Skeletal muscle cell (primary cell): ENCODE data around the gene IRX3.

Source experiments
- DNase-seq: peaks from one replicate; pipeline ENCODE4 v3.0.0-alpha.2; 2010; ENCODE audit warnings: low read depth
- H3K4me3 ChIP-seq: 2 replicates; pipeline ENCODE4 v1.5.1; 2011; ENCODE audit warnings: low read depth, mild to moderate bottlenecking, control low read depth, low read length, moderate library complexity

Gene IRX3

DNA sequence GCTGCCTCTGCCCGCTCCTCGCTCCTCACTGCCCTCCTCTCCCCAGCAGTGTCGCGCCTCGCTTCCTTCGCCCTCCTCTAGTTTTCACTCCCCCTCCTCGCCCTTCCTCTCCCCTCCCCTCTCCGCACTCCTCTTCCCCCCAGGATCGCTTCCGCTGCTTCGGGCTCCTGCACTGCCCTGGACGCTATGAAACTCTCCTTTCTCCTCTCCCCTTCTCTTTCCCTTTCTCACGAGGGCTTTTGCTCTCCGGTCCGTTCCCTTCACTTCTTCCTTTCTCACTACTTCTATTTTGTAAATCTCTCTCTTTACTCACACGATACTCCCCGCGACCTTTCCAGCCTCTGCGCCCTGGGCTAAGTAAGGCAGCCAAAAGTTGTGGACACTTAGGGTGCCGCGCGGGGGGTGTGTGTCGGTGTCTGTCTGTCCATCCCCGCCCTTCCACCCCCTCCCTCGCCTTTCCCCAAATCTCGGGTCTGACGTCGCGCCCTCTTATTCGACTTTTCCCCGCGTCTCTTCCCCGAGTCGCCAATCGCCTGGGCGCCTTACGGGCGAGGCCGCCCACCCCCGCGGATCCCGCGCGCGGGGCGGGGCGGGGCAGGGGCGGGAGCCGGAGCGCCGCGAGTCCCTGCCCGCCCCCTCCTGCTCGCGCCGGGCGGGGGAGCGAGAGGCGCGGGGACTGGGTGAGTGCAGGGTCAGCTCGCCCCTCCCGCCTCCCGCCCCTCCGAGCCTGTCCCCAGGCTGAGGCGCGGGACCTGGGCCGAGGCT is at the start of gene IRX3:
Gene IRX3 (minus strand): TSS at position 422 of the 765 bp plus-strand sequence. CDS start 737 bp downstream, outside the sequence.
- DNase-seq, result peak; percentile 75
- peak within 1 kb of the TSS; percentile 73 for H3K4me3 ChIP-seq

DNA sequence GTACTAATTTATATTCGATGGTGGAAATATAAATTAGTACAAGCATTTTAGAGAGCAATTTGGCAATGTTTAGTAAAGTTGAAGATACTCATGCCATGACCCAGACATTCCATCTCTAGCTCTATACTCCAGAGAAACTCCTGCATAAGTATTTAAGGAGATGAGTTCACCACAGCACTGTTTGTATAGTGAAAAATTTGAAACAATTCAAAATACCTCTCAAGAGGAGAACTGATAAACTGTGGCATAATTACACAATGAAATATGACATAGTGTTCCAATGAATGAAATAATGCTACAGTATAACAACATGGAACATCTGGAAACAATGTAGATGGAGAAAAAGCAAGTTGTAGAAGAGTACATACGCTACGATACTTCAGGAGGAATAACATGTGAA is 48.6 kb upstream of the IRX3 start:
- no peak for DNase-seq
- H3K4me3 ChIP-seq, result no peak overlapping the region

DNA sequence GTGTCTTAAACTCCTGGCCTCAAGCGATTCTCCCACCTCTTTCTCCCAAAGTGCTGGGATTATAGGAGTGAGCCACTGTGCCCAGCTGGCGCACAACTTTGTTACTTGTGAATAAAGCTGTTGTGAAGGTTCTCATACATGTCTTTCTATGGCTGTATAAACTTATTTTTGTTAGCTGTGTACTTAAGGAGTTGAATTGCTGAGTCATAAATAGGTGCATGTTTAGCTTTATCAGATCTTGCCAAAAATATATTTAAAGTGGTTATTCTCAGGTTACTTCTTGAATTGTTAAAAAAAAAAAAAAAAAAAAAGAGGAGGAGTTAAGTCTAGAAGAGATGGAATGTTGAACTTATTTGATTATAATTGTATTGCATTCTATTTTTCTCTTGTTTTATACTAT is 47.6 kb upstream of the IRX3 start:
- DNase-seq, result no peak
- no peak overlapping the region for H3K4me3 ChIP-seq

DNA sequence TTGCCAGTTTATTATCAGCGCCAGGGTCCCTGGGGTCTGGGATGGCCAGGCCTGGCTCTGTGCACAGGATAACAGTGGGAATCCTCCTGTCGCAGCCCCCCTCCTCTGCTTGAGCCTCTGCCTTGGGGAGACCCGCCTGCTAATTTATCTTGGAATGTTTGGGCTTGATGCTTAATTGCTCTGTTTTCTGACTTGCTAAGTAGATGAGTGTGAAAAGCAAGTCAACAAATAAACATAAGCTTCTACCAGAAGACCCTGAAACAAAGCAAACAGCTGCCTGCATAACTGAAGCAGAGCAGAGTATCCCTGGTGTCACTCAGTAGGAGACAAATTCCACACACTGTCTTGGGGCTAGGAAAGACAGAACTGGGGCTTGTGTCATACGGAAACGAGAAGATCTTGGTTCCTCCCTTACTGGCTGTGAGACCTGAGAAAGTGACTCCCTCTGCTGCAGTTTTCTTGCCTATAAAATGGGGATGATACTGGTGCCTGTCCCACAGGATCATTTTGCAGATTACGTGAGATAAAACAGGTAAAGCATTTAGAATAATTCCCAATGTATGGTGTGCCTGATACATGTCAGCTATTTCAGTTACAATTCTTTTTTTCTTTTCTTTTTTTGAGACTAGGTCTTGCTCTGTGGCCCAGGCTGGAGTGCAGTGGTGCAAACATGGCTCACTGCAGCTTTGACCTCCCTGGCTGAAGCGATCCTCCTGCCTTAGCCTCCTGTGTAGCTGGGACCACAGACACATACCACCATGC is 44.8 kb upstream of the IRX3 start:
- H3K4me3 ChIP-seq, result no peak overlapping the region
- DNase-seq, result no peak

DNA sequence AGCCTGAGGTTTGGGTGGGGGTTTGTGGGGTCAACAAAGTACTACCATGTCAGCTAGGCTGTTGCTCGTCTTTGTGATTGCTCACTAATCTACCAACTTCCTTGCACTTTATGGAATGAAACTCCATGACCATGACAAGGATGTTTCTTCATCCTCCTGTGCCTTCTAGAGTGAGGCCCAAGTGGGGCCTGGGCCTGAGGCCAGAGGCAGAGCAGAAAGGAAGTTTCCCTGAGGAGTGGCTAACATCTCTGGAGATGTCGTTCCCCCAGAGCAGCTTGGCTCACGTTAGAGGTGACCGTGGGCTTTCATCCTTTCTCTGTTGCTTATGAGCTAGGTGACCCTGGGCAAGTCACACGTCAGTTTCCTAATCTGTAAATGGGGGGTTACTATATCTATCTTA is 41.0 kb upstream of the IRX3 start:
- no peak overlapping the region for H3K4me3 ChIP-seq
- no peak for DNase-seq

DNA sequence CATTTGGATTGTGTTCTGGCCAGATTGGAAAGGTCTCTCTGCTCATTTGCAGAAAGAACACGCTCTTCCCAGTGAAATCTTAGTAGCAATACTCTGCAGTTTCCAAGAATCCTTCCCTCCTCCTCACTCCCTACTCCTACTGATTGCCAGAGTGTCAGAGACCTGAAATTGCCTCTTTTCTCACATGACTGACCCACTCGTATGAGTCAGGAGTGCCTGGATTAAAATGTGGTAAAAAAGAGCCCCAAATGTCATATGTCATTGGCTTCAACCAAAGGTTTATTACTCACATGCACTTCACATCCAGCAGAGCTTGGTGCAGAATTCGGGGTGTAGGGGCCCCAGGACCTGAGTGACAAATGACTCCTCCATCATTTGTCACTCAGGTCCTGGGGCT is 39.7 kb upstream of the IRX3 start:
- DNase-seq, result no peak
- H3K4me3 ChIP-seq, result no peak overlapping the region

DNA sequence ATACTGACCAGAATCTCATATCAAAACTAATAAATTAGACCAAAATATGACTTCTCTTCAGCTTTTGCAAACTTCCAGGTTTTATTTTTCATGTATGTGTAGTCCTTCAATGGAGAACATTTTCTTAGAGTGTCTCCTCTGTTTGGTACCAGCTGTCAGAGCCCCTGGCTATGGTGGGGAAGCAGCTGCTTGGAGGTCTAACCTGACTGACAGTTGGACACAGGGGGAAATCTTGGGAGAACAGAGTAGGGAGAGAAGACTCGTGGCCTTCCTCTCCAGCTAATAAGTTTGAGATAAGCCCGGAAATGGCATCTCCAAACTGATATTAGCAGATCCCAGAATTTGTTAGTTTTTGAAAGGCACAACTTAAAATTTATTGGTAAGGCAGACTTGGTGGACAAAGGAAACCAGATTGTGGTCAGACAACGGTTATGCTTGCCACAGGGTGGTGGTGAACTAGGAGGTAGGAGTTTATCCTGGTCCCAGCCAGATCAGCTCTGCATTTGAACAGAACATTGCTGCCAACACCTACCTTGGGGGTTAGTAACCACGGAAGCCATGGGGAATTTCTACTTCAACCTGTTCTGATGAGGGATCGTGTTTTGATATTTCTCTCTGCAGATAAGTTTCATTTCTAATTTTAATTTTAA is 39.2 kb upstream of the IRX3 start:
- H3K4me3 ChIP-seq, result no peak overlapping the region
- DNase-seq, result no peak

DNA sequence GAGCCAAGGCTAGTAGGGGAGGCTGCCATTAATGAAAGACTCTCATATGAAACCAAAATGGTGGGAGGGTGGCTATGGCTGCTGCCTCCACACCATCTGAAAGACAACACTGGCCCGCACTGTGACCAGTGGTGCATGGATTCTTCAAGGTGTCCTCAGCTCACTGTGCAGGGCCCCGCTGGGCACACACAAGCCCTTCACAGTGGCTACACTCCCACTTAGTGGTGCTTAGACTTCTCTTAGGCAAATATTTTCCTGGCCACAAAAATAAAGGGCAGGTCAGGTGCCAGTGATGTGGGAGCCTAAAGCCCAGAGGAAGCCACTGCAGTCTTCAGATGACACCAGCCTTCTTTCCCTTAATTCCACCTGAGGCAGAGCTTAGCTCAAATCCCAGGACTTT is 38.1 kb upstream of the IRX3 start:
- no peak for DNase-seq
- no peak overlapping the region for H3K4me3 ChIP-seq

DNA sequence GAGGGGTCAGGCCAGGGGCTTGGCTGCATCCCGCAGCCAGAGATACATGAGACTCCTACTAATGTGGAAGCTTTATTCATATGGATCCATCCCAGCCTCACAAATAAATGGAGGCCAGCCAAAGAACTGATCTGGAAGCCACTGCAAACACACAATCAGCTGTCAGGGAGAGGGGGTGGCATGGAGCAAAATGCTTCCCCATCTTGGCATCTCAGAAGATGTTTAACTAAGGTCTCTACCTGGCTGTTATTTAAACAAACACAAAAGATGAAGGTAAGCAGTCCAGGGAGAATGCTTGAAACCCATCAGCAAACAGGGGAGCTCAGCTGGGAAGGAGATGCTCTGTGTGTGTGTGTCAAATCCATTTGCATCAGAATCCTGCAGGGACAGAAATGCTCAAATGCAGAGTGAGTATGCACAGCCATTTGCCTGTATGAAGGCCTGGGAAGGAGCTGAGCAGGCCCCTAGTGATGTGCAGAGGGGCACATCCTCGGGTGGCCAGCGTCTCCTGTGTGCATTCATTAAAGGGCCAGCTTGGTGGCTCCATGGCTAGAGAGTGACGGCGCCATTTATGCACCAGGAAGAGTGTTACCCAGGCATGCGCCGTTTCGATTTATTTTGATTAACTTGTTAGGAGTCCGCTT is 34.2 kb upstream of the IRX3 start:
- no peak overlapping the region for H3K4me3 ChIP-seq
- no peak for DNase-seq

DNA sequence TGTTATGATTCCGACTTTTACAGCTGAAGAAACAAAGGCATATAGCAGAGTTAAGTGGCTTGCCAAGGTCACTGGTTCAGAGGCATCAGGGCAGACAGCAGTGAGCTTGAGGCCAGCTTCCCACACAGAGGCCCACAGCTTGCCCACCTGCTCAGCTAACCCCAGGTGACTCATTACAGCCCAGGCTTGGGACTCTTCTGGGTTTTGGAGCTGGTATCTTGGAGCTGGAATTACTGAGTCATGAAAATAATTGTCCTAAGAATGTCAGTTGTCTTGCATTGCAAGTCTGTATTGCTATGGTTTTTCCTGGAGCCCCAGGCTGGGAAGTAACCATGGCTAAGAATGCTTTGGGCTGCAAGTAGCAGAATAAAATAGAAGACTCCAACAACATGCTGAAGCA is 32.4 kb upstream of the IRX3 start:
- no peak overlapping the region for H3K4me3 ChIP-seq
- no peak for DNase-seq

DNA sequence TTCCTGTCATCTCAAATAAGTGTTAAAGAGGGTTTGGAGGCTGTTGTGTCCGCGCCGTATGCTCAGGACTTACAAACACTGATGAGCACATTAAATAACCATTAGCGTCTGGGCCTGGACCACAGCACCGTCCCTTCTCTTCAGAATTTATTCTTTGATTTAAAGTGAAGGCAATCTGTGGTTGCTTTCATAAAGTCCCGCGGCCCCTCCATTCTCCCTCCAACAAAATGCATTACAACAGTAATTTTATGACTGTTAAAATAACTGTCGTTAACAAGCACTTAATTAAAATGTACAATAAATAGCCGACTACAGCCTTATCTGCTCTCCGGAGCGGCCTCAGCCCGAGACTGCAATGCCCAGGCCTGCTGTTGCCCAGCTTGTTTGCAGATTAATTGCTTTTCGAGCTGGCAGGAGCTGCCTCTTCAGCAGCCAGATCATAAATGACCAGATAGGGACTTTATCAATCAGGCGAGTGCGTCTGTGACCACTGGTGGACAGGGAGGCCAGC is 30.6 kb upstream of the IRX3 start:
- DNase-seq, result no peak
- no peak overlapping the region for H3K4me3 ChIP-seq

DNA sequence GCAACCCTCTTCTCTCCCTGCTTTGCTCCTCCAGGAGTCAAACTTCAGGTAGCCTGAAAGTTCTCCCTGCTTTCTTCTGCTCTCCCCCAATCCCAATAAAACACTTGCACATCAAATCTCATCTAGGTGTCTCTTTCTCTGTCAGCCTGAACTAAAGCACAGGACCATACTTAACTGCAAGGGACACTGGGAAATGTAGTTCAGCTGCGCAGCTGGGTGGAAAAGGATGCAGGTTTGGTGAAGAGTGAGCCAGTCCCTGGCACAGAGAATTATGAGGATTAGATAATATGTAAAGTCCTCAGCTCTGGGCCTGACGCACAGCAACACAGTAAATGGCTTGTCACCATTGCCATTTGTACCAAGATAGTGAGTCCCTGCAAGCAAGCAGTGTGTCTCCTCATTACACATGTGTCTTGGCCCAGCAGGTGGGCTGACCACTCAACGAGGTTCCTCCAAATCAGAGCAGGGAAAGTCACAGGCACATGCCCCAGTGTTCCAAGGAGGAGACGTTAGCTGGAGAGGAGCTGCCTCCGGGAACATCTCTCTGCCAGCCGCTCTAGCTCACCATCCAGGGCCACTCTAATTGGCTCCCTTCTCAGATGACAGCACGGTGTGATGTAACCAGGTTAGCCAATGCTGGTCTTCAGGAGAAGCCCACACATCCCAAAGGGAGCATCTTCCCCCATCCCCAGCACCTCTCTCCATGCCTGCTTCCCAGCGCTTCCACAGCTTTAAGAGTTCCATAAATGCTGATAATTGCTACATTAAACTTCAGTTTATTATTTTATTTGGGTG is 29.7 kb upstream of the IRX3 start:
- no peak overlapping the region for H3K4me3 ChIP-seq
- no peak for DNase-seq

DNA sequence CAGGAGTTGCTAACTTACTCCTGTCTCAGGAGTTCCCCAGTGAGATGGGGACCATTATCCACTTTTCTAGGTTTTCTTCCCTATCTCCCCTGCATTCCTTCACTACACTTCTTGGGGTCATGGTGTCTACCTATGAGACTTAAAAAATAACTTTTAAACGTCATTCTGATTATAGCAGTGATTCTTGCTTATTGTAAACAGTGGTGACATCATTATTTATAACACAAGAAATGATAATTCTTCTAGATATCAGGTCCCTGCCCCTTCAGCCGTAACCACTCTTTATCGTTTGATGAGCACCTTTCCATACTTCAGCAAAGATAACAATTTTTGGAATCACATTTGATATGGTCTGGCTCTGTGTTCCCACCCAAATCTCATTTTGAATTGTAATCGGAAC is 27.2 kb upstream of the IRX3 start:
- no peak overlapping the region for H3K4me3 ChIP-seq
- DNase-seq, result no peak

DNA sequence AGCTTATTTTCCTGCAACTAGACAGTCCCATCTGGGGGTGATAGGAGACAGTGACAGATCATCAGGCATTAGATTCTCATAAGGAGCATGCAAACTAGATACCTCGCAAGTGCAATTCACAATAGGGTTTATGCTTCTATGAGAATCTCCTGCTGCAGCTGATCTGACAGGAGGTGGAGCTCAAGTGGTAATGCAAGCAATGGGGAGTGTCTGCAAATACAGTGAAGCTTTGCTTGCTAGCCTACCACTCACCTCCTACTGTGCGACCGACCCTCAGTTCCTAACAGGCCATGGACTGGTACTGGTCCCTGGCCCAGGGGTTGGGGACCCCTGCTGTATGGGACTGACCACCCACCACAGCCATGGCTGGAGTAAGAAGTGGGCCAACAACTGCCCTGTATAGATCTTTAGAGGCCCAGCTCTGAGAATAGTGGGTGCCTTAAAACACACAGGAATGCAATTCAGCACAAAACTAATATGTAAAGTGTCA is 26.0 kb upstream of the IRX3 start:
- H3K4me3 ChIP-seq, result no peak overlapping the region
- DNase-seq, result no peak

DNA sequence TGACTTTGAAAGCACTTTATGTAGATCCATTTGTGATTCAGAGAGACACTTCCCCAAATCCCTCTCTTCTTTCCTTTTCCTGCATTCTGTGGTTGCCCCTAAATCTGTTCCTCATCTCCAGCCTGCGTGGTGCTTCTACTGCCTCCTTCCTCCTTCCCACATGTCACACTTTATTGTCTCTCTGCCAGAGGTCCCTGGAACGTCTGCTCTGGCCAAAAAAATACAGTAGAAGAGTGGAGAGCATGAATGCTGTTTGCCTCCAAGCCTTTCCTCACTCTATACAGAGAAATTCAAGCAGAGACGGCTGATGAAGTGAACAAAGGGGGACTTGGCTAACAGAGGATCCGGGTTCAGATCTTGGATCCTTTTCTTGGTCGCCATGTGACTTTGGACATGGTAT is 22.8 kb upstream of the IRX3 start:
- H3K4me3 ChIP-seq, result no peak overlapping the region
- no peak for DNase-seq

DNA sequence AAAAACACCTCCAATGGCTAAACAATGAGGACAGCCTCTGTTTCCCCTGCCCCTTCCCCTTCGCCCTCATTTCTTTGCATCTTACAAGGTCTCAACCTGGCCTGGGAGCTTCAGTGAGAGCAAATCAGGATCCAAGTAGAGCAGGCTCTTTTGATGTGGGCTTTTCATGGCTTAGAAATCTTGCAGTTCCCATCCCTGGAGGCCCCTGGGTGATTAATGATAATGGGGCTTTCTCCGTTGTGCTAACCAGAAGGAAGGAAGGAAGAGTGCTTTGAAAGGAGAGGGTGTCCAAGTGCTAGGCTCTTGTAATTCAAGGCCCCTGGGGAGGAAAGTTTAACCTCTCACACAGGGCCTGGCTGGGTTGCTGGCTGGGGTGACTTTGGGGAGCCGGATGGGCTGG is 18.5 kb upstream of the IRX3 start:
- no peak for DNase-seq
- no peak overlapping the region for H3K4me3 ChIP-seq

DNA sequence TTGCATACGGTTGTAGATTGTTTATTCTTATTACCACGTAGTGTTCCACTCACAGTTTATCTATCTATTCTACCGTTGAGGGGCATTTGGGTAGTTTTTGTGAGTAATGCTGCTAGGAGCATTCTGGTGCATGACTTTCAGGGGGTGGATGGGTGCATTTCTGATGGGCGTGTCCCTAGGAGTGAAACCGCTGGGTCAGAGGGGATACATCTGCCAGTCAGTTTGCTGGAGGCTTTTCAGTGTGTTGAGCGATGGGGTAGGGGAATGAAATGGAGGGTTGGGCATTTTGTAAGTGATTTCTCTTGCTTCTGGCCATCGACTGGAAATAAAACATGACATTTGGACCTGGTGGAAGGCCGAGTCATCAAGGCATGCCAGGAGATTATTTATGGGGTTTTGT is 17.0 kb upstream of the IRX3 start:
- no peak for DNase-seq
- no peak overlapping the region for H3K4me3 ChIP-seq

DNA sequence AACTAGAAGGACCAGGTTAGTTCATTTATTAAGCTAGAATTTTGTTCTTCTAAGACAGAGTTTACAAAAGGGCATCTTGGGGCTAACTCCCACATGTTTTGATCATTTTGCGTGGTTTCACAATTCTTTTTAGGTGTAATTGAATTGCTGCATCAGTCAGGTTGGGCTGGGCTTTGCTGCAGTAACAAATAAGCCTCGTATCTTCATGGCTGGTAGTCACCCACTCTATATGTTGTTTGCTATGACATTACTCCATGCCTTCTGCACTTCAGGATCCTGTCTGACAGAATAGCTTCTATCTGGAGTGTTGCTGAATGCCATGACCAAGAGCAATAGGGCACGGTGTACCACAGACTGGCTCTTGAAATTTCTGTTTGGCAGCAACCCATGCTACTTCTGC is 10.6 kb upstream of the IRX3 start:
- no peak for DNase-seq
- no peak overlapping the region for H3K4me3 ChIP-seq

DNA sequence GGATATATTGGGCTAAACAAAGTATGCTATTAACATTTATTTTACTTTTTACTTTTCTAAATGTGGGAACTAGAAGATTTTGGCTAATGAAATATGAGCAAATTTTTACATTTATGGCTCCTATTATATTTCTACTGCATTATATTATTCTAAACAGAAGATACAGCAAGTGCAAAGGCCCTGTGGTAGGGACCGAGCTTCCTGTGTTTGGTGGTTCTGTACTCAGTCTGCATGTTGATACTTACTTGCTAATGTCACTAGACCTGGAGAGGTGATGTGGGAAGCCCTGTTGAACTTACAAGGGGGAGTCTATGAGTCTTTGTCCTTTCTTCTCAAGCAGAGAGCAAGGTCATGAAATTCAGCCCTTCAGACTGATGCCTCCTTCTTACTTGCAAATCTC is 10.0 kb upstream of the IRX3 start:
- no peak overlapping the region for H3K4me3 ChIP-seq
- no peak for DNase-seq
